Brain microvascular endothelial cell (primary cell): ENCODE results near the gene CSAD.
A peak's percentile ranks its signal among the peaks of the same experiment; 100 is the strongest.

ENCODE experiments used
- DNase-seq: peaks from one replicate; pipeline ENCODE4 v3.0.0-alpha.2; 2020
- H3K27ac ChIP-seq: fragments of 250-450 bp; sonication (Bioruptor Pico); 2 replicates; pipeline ENCODE4 v1.5.1; 2020; ENCODE audit warnings: mild to moderate bottlenecking, moderate library complexity
- H3K27me3 ChIP-seq: fragments of 250-450 bp; sonication (Bioruptor Pico); replicated peaks from 2 replicates; pipeline ENCODE4 v1.5.1; 2020; ENCODE audit warnings: mild to moderate bottlenecking
- H3K36me3 ChIP-seq: fragments of 250-450 bp; sonication (Bioruptor Pico); replicated peaks from 2 replicates; pipeline ENCODE4 v1.5.1; 2020; ENCODE audit warnings: mild to moderate bottlenecking
- H3K4me3 ChIP-seq: 2 replicates; pipeline ENCODE4 v1.5.1; 2011; ENCODE audit warnings: low read depth, mild to moderate bottlenecking, control low read depth, low read length, moderate library complexity
- in situ Hi-C: cut with HindIII; loops from 2 replicates; pipeline ENCODE4 v1.10.0; 2017; ENCODE audit warnings: low sequenced_read_pairs, low pct_ligation_motif_present
- TF ChIP-seq, protein P1 (sequence below): IDR thresholded peaks from 2 replicates; pipeline ENCODE4 v1.5.1; 2011; ENCODE audit warnings: low read depth, mild to moderate bottlenecking, moderate library complexity, low read length, control low read depth, inconsistent platforms; ENCODE audit errors: missing control alignments

Gene CSAD

GRCh38 chr12:53160673-53161072 lies 20.1 kb downstream of the CSAD start:
- no peaks in the 10 kb centered on the region for H3K36me3 ChIP-seq
- TF ChIP-seq, protein P1, sequence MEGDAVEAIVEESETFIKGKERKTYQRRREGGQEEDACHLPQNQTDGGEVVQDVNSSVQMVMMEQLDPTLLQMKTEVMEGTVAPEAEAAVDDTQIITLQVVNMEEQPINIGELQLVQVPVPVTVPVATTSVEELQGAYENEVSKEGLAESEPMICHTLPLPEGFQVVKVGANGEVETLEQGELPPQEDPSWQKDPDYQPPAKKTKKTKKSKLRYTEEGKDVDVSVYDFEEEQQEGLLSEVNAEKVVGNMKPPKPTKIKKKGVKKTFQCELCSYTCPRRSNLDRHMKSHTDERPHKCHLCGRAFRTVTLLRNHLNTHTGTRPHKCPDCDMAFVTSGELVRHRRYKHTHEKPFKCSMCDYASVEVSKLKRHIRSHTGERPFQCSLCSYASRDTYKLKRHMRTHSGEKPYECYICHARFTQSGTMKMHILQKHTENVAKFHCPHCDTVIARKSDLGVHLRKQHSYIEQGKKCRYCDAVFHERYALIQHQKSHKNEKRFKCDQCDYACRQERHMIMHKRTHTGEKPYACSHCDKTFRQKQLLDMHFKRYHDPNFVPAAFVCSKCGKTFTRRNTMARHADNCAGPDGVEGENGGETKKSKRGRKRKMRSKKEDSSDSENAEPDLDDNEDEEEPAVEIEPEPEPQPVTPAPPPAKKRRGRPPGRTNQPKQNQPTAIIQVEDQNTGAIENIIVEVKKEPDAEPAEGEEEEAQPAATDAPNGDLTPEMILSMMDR, result no peak
- no peaks in the 10 kb centered on the region for H3K27me3 ChIP-seq
- H3K4me3 ChIP-seq, result no peak overlapping the region
- H3K27ac ChIP-seq, result no peak overlapping the region
- DNase-seq, result no peak
- in situ Hi-C loops, result no loop called here

- TF ChIP-seq, protein P1, result no peak
- Histone ChIP-seq H3K4me3 (no peak overlapping the region), H3K36me3 (no peaks in the 10 kb centered on the region), H3K27ac (no peak overlapping the region), H3K27me3 (no peaks in the 10 kb centered on the region)
- in situ Hi-C loops, result no loop called here
- no peak for DNase-seq
These were observed 20.7 kb downstream of the CSAD start for GRCh38 chr12:53160000-53160399.

DNA sequence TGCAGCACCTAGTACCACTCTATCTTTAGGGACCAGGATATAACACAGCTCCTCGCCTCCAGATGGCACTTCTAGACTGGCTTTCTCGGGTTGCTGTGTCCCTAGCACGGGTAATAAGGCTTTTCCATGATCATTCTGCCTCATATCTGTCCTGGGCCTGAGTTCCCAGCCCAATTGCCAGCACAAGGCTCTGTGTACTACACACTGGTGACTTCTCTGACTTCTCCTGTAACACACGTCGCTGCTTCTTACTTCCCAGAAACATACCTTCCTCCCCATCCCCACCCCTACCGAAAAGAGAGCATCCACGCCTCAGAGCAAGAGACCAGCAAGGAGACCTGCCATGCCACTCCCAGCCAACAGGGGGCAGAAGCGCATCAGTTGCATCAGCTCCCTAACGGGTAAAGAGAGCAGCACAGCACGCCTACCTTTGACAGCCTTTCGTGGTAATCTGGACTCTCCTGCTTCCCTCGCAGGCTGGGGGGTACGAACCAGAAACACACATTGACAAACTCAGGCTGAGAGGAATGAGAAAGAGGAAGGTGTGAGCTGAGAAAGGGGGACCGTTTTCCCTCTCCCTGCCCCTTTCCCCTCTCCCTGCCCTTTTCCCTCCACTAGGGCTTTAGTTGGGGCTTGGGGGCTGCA lies 21.4 kb downstream of the CSAD start:
- Histone ChIP-seq H3K36me3 (no peaks in the 10 kb centered on the region), H3K4me3 (no peak overlapping the region), H3K27ac (no peak overlapping the region), H3K27me3 (no peaks in the 10 kb centered on the region)
- in situ Hi-C loops, result no loop called here
- peak; percentile 76 for DNase-seq
- TF ChIP-seq, protein P1, result peak; percentile 100

GRCh38 chr12:53152390-53152789 lies 28.3 kb downstream of the CSAD start:
- no peaks in the 10 kb centered on the region for H3K36me3 ChIP-seq
- no peak for DNase-seq
- in situ Hi-C loops, result no loop called here
- H3K4me3 ChIP-seq, result no peak overlapping the region
- H3K27ac ChIP-seq, result no peak overlapping the region
- H3K27me3 ChIP-seq, result no peaks in the 10 kb centered on the region
- TF ChIP-seq, protein P1, result no peak

GRCh38 chr12:53151039-53151438 lies 29.7 kb downstream of the CSAD start:
- Histone ChIP-seq H3K27ac (no peak overlapping the region), H3K27me3 (no peaks in the 10 kb centered on the region), H3K36me3 (no peaks in the 10 kb centered on the region), H3K4me3 (no peak overlapping the region)
- in situ Hi-C loops, result no loop called here
- no peak for DNase-seq
- TF ChIP-seq, protein P1, result no peak

- in situ Hi-C loops, result no loop called here
- Histone ChIP-seq H3K4me3 (no peak overlapping the region), H3K27me3 (no peaks in the 10 kb centered on the region), H3K27ac (no peak overlapping the region), H3K36me3 (no peaks in the 10 kb centered on the region)
- DNase-seq, result no peak
- TF ChIP-seq, protein P1, result no peak
These were observed 33.1 kb downstream of the CSAD start for GRCh38 chr12:53147653-53148052.
